Neuronal stem cell (in vitro differentiated cells): ENCODE data around the gene KLHL24.
A peak's percentile ranks its signal among the peaks of the same experiment; 100 is the strongest.
"Not testable (repeated sequence)": the region's sequence is repeated elsewhere in the genome, so short reads cannot be mapped to it uniquely, and the experiment has no call there.

ENCODE experiments used
- DNase-seq: peaks from one replicate; pipeline ENCODE4 v3.0.0-alpha.2; 2013; ENCODE audit warnings: low spot score
- H2AFZ ChIP-seq: one replicate; pipeline ENCODE4 v1.6.1; 2013; ENCODE audit warnings: mild to moderate bottlenecking, low read length, inconsistent platforms
- H2AK5ac ChIP-seq: 2 replicates; pipeline ENCODE4 v1.6.1; 2013; ENCODE audit warnings: low read depth, mild to moderate bottlenecking, inconsistent platforms, low read length, moderate library complexity, mixed read lengths
- H2BK120ac ChIP-seq: 2 replicates; pipeline ENCODE4 v1.6.1; 2013; ENCODE audit warnings: low read depth, mild to moderate bottlenecking, inconsistent platforms, low read length, moderate library complexity, mixed read lengths
- H2BK12ac ChIP-seq: one replicate; pipeline ENCODE4 v1.6.1; 2013; ENCODE audit warnings: low read length, inconsistent platforms
- H2BK15ac ChIP-seq: 2 replicates; pipeline ENCODE4 v1.6.1; 2013; ENCODE audit warnings: mild to moderate bottlenecking, low read length, inconsistent platforms, mixed read lengths
- H2BK5ac ChIP-seq: one replicate; pipeline ENCODE4 v1.6.1; 2013; ENCODE audit warnings: inconsistent platforms, mild to moderate bottlenecking, low read length, moderate library complexity
- H3K14ac ChIP-seq: one replicate; pipeline ENCODE4 v1.6.1; 2013; ENCODE audit warnings: low read length, inconsistent platforms
- H3K18ac ChIP-seq: 2 replicates; pipeline ENCODE4 v1.6.1; 2013; ENCODE audit warnings: low read length, inconsistent platforms
- H3K23ac ChIP-seq: 2 replicates; pipeline ENCODE4 v1.6.1; 2013; ENCODE audit warnings: low read depth, mild to moderate bottlenecking, mixed read lengths, low read length, inconsistent platforms; ENCODE audit not compliant: poor library complexity
- H3K27ac ChIP-seq: replicated peaks from 3 replicates; pipeline ENCODE4 v1.5.1; 2013; ENCODE audit warnings: low read length, inconsistent platforms
- H3K27me3 ChIP-seq, 3 experiments: 2 replicates each; pipeline ENCODE4 v1.6.1; 2013; ENCODE audit warnings: low read length in 3 of 3, mild to moderate bottlenecking in 2 of 3, inconsistent platforms in 1 of 3, low read depth in 1 of 3, mixed read lengths in 1 of 3, moderate library complexity in 1 of 3; ENCODE audit not compliant: control insufficient read depth in 3 of 3, insufficient read depth in 3 of 3
- H3K36me3 ChIP-seq, 2 donors: replicated peaks in 1 of 2; 2 replicates each; pipeline ENCODE4 v1.6.1; 2013; ENCODE audit warnings: low read length in 2 of 2; ENCODE audit not compliant: control insufficient read depth in 2 of 2, insufficient read depth in 2 of 2
- H3K4ac ChIP-seq: 2 replicates; pipeline ENCODE4 v1.6.1; 2013; ENCODE audit warnings: inconsistent platforms, mild to moderate bottlenecking, low read length, moderate library complexity
- H3K4me1 ChIP-seq, 2 donors: 1 replicate in 1 of 2; 2 replicates in 1 of 2; pipeline ENCODE4 v1.6.1; 2013; ENCODE audit warnings: low read length in 2 of 2, low read depth in 1 of 2; ENCODE audit not compliant: control insufficient read depth in 2 of 2, insufficient read depth in 1 of 2
- H3K4me2 ChIP-seq: one replicate; pipeline ENCODE4 v1.6.1; 2013; ENCODE audit warnings: mild to moderate bottlenecking, low read length, inconsistent platforms; ENCODE audit not compliant: insufficient read depth, poor library complexity, severe bottlenecking
- H3K4me3 ChIP-seq, 2 donors: 2 replicates each; pipeline ENCODE4 v1.5.1; 2013; ENCODE audit warnings: low read length in 2 of 2, mild to moderate bottlenecking in 2 of 2, inconsistent platforms in 1 of 2, moderate library complexity in 1 of 2
- H3K79me1 ChIP-seq: one replicate; pipeline ENCODE4 v1.6.1; 2013; ENCODE audit warnings: low read depth, mild to moderate bottlenecking, inconsistent platforms, low read length, moderate library complexity
- H3K9ac ChIP-seq: one replicate; pipeline ENCODE4 v1.6.1; 2013; ENCODE audit warnings: mild to moderate bottlenecking, low read depth, low read length, inconsistent platforms; ENCODE audit not compliant: poor library complexity
- H3K9me3 ChIP-seq, 2 donors: replicated peaks in 1 of 2; 2 replicates each; pipeline versions ENCODE3 to v1.6.1; 2013; ENCODE audit warnings: low read length in 2 of 2, mild to moderate bottlenecking in 2 of 2, inconsistent platforms in 1 of 2, low read depth in 1 of 2, mixed read lengths in 1 of 2, moderate library complexity in 1 of 2; ENCODE audit not compliant: control insufficient read depth in 2 of 2, insufficient read depth in 1 of 2
- H4K8ac ChIP-seq: one replicate; pipeline ENCODE4 v1.6.1; 2013; ENCODE audit warnings: low read depth, mild to moderate bottlenecking, inconsistent platforms, low read length, moderate library complexity
- H4K91ac ChIP-seq: one replicate; pipeline ENCODE4 v1.6.1; 2013; ENCODE audit warnings: low read length, low read depth, mild to moderate bottlenecking, inconsistent platforms; ENCODE audit not compliant: poor library complexity
- WGBS, 2 donors: extraction: QIAGEN DNeasy Blood & Tissue Kit; methylation state at CpG; one replicate each; pipeline ENCODE4 v1.1.7; 2013; ENCODE audit warnings: missing lambda C conversion rate in 2 of 2, mixed read lengths in 1 of 2; ENCODE audit not compliant: insufficient read length in 2 of 2, insufficient replicate concordance in 1 of 2; ENCODE audit errors: extremely low coverage in 2 of 2; 5-methylcytosine and 5-hydroxymethylcytosine counted together

KLHL24 gene

DNA sequence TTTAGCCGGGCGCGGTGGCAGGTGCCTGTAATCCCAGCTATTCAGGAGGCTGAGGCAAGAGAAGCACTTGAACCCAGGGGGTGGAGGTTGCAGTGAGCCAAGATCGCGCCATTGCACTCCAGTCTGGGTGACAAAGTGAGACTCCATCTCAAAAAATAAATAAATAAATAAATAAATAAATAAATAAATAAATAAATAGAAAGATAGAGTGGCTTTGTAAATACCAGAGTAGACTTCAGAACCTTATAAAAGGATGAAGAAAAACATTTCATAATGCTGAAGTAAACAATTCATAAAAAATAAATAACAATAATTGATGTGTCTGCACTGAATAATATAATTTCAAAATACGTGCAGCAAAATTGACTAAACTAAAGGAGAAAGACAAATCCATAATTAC lies 24.1 kb upstream of the KLHL24 start:
- H4K91ac ChIP-seq, H3K4ac ChIP-seq, H3K4me1 ChIP-seq, H3K27me3 ChIP-seq, H3K14ac ChIP-seq, H2BK15ac ChIP-seq, H3K9ac ChIP-seq, H2BK12ac ChIP-seq, H3K18ac ChIP-seq, H3K27ac ChIP-seq, H3K23ac ChIP-seq, H2BK5ac ChIP-seq, H3K36me3 ChIP-seq, H2AK5ac ChIP-seq, H2AFZ ChIP-seq, H2BK120ac ChIP-seq, DNase-seq, H3K9me3 ChIP-seq, H3K4me2 ChIP-seq, H4K8ac ChIP-seq, H3K4me3 ChIP-seq, H3K79me1 ChIP-seq: not testable (repeated sequence)
- WGBS, 2 donors = no CpG with 5 or more reads among the region's 6 CpGs

DNA sequence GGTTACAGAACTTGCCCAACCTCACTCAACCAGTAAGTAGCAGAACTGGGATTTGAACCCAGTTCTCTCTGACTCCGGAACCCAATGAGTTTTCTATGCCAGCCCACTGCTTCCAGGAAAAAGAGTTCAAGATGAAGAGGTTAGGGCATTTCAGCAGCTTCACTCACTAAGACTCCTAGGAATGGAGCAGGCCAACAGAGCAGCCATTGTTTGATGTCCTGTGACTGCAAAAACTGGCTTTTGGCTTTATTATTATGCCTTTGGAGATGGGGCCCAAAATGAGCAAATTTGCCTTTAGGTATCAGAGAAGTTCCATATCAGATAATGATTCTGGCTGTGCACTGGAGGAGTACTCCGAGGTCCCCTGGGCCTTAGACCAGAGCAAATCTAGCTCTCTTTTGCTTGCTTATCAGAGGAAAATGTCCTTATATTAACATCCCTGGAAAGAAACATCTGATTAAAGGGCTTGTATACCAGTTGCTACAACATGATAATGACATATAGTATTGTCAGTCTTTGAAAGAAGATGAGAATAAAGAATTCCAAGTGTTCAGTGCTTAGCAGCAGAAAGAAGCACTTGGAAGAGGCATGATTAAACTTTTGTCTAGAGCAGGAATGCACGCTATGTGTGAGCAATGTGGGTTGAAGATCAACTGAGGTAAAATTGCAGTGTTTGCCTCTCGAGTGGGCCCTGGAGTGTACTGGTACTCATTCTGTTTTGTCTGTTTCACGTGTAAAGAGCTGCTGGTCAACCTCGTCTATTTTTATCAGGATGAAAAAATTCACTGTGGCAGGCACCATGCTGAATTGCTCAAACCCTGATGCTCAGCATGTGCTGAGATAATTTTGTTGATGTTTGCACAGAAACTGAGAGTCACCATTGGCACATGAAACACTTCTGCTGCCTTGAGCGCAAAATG lies 21.8 kb upstream of the KLHL24 start:
- Histone ChIP-seq H3K4me1 (peaks cover 0 to 2% of the 10 kb centered on the region in 2 donors), H2AK5ac (no peak overlapping the region), H3K4me2 (no peak overlapping the region), H4K8ac (no peak overlapping the region), H2BK5ac (no peak overlapping the region), H3K23ac (no peak overlapping the region), H3K4ac (no peak overlapping the region), H4K91ac (no peak overlapping the region), H2BK120ac (no peak overlapping the region), H2BK15ac (no peak overlapping the region), H3K27me3 (no peaks in the 10 kb centered on the region), H3K14ac (no peak overlapping the region), H3K9me3 (no peaks in the 10 kb centered on the region), H3K18ac (no peak overlapping the region), H2BK12ac (no peak overlapping the region), H2AFZ (no peak overlapping the region), H3K9ac (no peak overlapping the region), H3K36me3 (no peaks in the 10 kb centered on the region), H3K27ac (no peak overlapping the region), H3K79me1 (no peaks in the 10 kb centered on the region), H3K4me3 (no peak overlapping the region)
- WGBS, 2 donors = no CpG with 5 or more reads among the region's 7 CpGs
- DNase-seq = no peak

DNA sequence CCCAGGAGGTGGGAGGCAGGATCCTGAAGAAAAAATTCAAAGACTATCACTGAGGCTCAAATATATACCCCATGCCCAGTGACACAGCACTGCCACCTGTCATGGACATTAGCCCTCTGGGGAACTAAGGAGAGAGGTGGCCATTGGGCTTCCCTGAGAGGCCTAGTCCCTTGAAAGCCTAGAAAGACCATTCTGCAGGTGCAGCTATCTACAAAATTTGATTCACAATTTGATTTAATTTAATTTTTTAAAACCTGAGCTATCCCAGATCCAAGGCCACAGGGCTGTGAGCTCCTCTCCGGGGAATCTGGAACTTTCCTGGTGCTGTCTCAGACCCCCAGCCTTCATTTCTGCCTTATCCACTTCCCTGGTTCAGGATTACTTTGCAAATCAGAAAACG lies 16.9 kb upstream of the KLHL24 start:
- Histone ChIP-seq H3K36me3 (no peaks in the 10 kb centered on the region), H3K14ac (no peak overlapping the region), H2BK5ac (no peak overlapping the region), H3K9ac (no peak overlapping the region), H2AFZ (peak overlapping the region; percentile 25), H3K4me1 (peaks cover 0 to 2% of the 10 kb centered on the region in 2 donors), H3K9me3 (no peaks in the 10 kb centered on the region), H3K79me1 (no peaks in the 10 kb centered on the region), H4K91ac (no peak overlapping the region), H2AK5ac (no peak overlapping the region), H2BK15ac (no peak overlapping the region), H4K8ac (no peak overlapping the region), H3K4me3 (no peak overlapping the region), H3K4me2 (no peak overlapping the region), H3K27me3 (no peaks in the 10 kb centered on the region), H3K23ac (no peak overlapping the region), H2BK120ac (no peak overlapping the region), H2BK12ac (no peak overlapping the region), H3K4ac (no peak overlapping the region), H3K27ac (no peak overlapping the region), H3K18ac (no peak overlapping the region)
- no CpG with 5 or more reads among the region's 2 CpGs for WGBS, 2 donors
- DNase-seq = no peak

DNA sequence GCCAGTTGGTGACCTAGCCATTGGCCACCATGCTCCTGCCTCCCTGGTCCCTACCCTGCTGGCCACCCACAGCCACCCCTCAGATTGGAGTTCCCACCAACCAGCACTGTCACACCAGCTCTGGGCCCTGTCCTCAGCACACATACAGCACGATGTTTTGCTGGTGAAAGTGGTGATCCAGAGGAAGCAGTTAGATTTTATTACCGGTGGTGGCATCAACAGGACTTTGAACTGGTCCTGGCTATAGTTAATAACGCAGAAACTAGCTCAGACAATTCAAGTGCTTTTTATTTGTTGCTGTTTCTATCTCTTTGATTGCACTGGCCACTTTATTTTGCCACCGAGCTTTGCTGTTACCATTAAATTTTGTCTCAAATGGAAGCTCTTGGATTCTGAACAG lies 16.4 kb upstream of the KLHL24 start:
- no peak for DNase-seq
- no peak overlapping the region for H2BK15ac ChIP-seq
- H3K4me3 ChIP-seq = no peak overlapping the region
- no peaks in the 10 kb centered on the region for H3K79me1 ChIP-seq
- H2BK120ac ChIP-seq = no peak overlapping the region
- H3K23ac ChIP-seq = no peak overlapping the region
- H2AFZ ChIP-seq = peak overlapping the region; percentile 25
- H3K18ac ChIP-seq = no peak overlapping the region
- no peak overlapping the region for H2BK12ac ChIP-seq
- no peaks in the 10 kb centered on the region for H3K36me3 ChIP-seq
- H3K9ac ChIP-seq = no peak overlapping the region
- no peak overlapping the region for H2AK5ac ChIP-seq
- no peaks in the 10 kb centered on the region for H3K27me3 ChIP-seq
- no peak overlapping the region for H4K91ac ChIP-seq
- H3K4ac ChIP-seq = no peak overlapping the region
- no peak overlapping the region for H4K8ac ChIP-seq
- H3K14ac ChIP-seq = no peak overlapping the region
- H2BK5ac ChIP-seq = no peak overlapping the region
- no peak overlapping the region for H3K4me2 ChIP-seq
- no CpG with 5 or more reads among the region's 4 CpGs for WGBS, 2 donors
- no peaks in the 10 kb centered on the region for H3K9me3 ChIP-seq
- no peak overlapping the region for H3K27ac ChIP-seq
- peaks cover 0 to 2% of the 10 kb centered on the region in 2 donors for H3K4me1 ChIP-seq
